ENCODE measurements around the gene ESPNL. TPM values are rescaled to one million over a fixed set of nuclear protein-coding genes. Genes with fewer than 3 reads are reported as not detected.

Gene ESPNL
- total RNA-seq, 1 donor from 2014 or later: not detected

GRCh38 chr2:238174291-238174690 lies 74.2 kb downstream of the ESPNL start:
- DNase-seq (ENCODE audit: low spot score) (no peak), ATAC-seq (no peak)
- intact Hi-C loops (cut with DNase I): no loop called here

DNA sequence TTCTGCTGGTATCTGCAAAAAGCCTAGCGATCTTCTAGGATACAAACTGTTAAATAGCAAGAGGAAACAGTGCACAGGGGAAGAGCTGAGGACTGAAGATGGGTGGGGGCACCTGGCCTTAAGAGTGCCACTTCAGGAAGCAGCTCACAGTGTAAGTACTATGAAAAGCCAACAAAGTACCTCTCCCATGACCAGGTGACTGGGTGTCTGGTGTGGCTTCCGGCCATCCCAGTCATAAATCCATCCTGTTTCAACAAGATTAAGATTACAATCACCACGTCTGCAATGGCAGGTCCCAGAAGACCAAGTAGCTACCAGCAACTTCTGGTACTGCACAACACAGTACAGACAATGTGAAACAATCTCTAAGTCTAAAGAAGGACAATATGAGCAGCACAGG lies 74.6 kb downstream of the ESPNL start:
- intact Hi-C loops (cut with DNase I): no loop called here
- ATAC-seq: no peak
- no peak for DNase-seq (ENCODE audit: low spot score)

GRCh38 chr2:238176613-238177012 lies 76.5 kb downstream of the ESPNL start:
- intact Hi-C loops (cut with DNase I): no loop called here
- no peak for ATAC-seq
- no peak for DNase-seq (ENCODE audit: low spot score)

GRCh38 chr2:238180554-238180953 lies 80.4 kb downstream of the ESPNL start:
- ATAC-seq: no peak
- DNase-seq (ENCODE audit: low spot score): no peak
- intact Hi-C loops (cut with DNase I): no loop called here

DNA sequence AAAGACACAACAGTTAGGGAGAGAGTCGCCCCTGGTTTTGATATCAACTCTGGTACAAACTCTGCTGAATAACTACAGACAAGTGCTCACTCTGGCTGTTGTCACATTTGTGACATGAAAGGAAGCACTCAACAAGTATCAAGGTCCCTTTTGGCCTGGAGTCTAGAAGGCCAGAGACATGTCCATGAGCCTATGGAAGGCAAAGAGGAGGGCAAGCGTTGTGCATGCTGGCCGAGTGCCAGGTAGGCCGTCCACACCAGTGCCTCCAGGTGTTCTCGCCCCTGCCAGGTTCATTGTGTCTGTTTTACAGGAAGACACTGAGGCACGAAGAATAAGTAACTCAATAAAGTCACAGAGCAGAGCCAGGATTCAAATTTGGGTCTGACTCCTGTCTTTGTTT lies 82.2 kb downstream of the ESPNL start:
- no peak for ATAC-seq
- intact Hi-C loops (cut with DNase I): no loop called here
- no peak for DNase-seq (ENCODE audit: low spot score)

Other genes starting within 250 kb of the ESPNL start
- gene RAMP1, start 240.7 kb upstream of the ESPNL start, total RNA-seq: 26.3 TPM
- gene UBE2F, start 133.3 kb upstream of the ESPNL start, total RNA-seq: 32.6 TPM
- gene SCLY, start 39.3 kb upstream of the ESPNL start, total RNA-seq: 15.1 TPM
- 1.1 TPM for gene KLHL30, start 38.3 kb downstream of the ESPNL start, total RNA-seq
- gene ERFE, start 58.6 kb downstream of the ESPNL start, total RNA-seq: 0.58 TPM
- gene ILKAP, start 103.4 kb downstream of the ESPNL start, total RNA-seq: 61.7 TPM
- gene HES6, start 139.7 kb downstream of the ESPNL start, total RNA-seq: 6.1 TPM
- gene PER2, start 188.3 kb downstream of the ESPNL start, total RNA-seq: 24.7 TPM
- gene TRAF3IP1, start 220.2 kb downstream of the ESPNL start, total RNA-seq: 33.4 TPM

Measured in sciatic nerve (tissue), 2 donors.